GM13976 (cell line): Measurements from ENCODE around the gene IFNL2.

Experiments
- DNase-seq: peaks from one replicate; pipeline ENCODE4 v3.0.0; 2012; ENCODE audit warnings: low spot score
- CTCF ChIP-seq: IDR thresholded peaks from 2 replicates; pipeline ENCODE4 v1.5.1; 2012; ENCODE audit warnings: borderline replicate concordance, mild to moderate bottlenecking; ENCODE audit not compliant: insufficient read depth; ENCODE audit errors: extremely low read depth, missing control alignments, control extremely low read depth
- in situ Hi-C: fragments of 300-500 bp; cut with MboI; formaldehyde crosslinking; loops from one replicate; pipeline ENCODE4 v1.12.0; 2022; ENCODE audit warnings: low sequenced_read_pairs, mixed read lengths, inconsistent platforms; ENCODE audit not compliant: unreplicated experiment

Gene IFNL2

GRCh38 chr19:39296906-39297305, 28.7 kb downstream of the IFNL2 start:
- in situ Hi-C loops = no loop called here
- no peak for TF ChIP-seq CTCF
- DNase-seq = no peak

GRCh38 chr19:39297931-39298634, 29.9 kb downstream of the IFNL2 start:
- DNase-seq = no peak
- in situ Hi-C loops = no loop called here
- TF ChIP-seq CTCF = no peak

DNA sequence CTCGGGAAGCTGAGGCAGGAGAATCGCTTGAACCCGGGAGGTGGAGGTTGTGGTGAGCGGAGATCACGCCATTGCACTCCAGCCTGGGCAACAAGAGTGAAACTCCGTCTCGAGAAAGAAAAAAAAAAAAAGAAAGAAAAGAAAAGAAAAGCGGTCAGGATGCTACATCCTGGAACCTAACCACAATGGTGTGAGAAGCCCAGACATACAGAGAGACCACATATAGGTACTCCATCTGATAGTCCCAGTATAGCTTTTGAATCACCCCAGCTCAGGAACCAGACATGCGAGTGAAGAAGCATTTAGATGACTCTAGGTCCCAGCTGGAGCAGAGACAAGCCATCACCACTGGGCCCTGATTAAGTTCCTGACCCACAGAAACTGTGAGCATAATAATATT, 31.2 kb downstream of the IFNL2 start:
- DNase-seq = no peak
- TF ChIP-seq CTCF = no peak
- in situ Hi-C loops = no loop called here

DNA sequence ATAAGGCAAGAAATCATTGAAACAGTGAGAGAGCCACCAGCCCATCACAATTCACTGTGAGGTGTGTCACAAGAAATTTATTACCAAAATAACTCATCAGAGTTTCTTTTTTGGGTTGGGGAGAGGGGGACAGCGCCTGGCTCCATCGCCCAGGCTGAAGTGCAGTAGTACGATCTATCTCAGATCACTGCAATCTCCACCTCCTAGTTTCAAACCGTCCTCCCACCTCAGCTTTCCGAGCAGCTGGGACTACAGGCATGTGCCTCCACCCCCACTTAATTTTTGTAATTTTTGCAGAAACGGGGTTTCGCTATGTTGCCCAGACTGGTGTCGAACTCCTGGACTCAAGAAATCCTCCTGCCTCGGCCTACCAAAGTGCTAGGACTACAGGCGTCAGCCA, 31.6 kb downstream of the IFNL2 start:
- no peak for DNase-seq
- no peak for TF ChIP-seq CTCF
- in situ Hi-C loops = no loop called here

GRCh38 chr19:39301021-39301420, 32.8 kb downstream of the IFNL2 start:
- no peak for DNase-seq
- TF ChIP-seq CTCF = no peak
- in situ Hi-C loops = no loop called here

- in situ Hi-C loops = no loop called here
- no peak for DNase-seq
- TF ChIP-seq CTCF = no peak
These were observed 33.4 kb downstream of the IFNL2 start for GRCh38 chr19:39301562-39301961.
